HCT116 (cell line): ENCODE results near the gene TXNDC11. TPM values are rescaled to one million over a fixed set of nuclear protein-coding genes. Genes with fewer than 3 reads are reported as not detected.

Experiments
- ATAC-seq: fragments of 200-7000 bp; cut with Tn5 transposase; 2 replicates; pipeline ENCODE4 v1.9.1; 2020; ENCODE audit warnings: mild to moderate bottlenecking, moderate library complexity
- BruUV-seq: library from RNA; stranded (reverse); fragments of 400-500 nt; replicated peaks from 2 replicates; lab custom pipeline; 2021; lab: Mats Ljungman, UMichigan
- CTCF ChIA-PET: fragments of 300-600 bp; sonication (Branson Sonifier 250); formaldehyde crosslinking; loops from one replicate; lab custom pipeline; 2021; ENCODE audit warnings: antibody characterized with exemption; lab: Charles Lee
- POLR2A ChIA-PET: fragments of 300-600, 350-600 bp; sonication (Branson Sonifier 250); formaldehyde crosslinking; loops from one replicate; lab custom pipeline; 2021; ENCODE audit warnings: antibody characterized with exemption; lab: Charles Lee
- RAD21 ChIA-PET, 2 experiments: fragments of 300-600 bp; sonication (Branson Sonifier 250); formaldehyde crosslinking; loops; one replicate each; lab custom pipeline; 2023; ENCODE audit warnings: low total read pairs in 2 of 2; ENCODE audit not compliant: uncharacterized antibody in 2 of 2, unreplicated experiment in 2 of 2, low non-redundant PET in 1 of 2; lab: Charles Lee
- DNase-seq: peaks from one replicate; pipeline ENCODE4 v3.0.0-alpha.2; 2010; ENCODE audit warnings: low read depth, low spot score
- H2AFZ ChIP-seq: fragments of 200-600 bp; shearing (Covaris generic), sonication (generic); 2 replicates; pipeline ENCODE4 v1.6.1; 2017; ENCODE audit warnings: low read depth, mixed run types, mixed read lengths, antibody characterized with exemption, low read length; ENCODE audit not compliant: poor library complexity, severe bottlenecking
- H3K27ac ChIP-seq: 2 replicates; pipeline ENCODE4 v1.5.1; 2012; ENCODE audit warnings: low read depth, low read length
- H3K27me3 ChIP-seq: fragments of 200-600 bp; sonication (generic); 2 replicates; pipeline ENCODE4 v1.6.1; 2016; ENCODE audit warnings: mixed run types, low read length, mixed read lengths; ENCODE audit not compliant: insufficient read depth
- H3K36me3 ChIP-seq, 2 experiments: fragments of 200-500 bp in 1 of 2; fragments of 200-600 bp in 1 of 2; sonication (Bioruptor generic) in 1 of 2; sonication (generic) in 1 of 2; 2 replicates each; pipeline versions ENCODE4 v1.5.1 to v1.6.1; 2014 to 2016; ENCODE audit warnings: low read length in 2 of 2, inconsistent platforms in 1 of 2, mixed read lengths in 1 of 2, mixed run types in 1 of 2; ENCODE audit not compliant: insufficient read depth in 2 of 2, control insufficient read depth in 1 of 2
- H3K4me1 ChIP-seq, 2 experiments: fragments of 200-600 bp in 1 of 2; sonication (generic) in 1 of 2; 2 replicates each; pipeline versions ENCODE4 v1.5.1 to v1.6.1; 2012 to 2017; ENCODE audit warnings: low read length in 2 of 2, inconsistent platforms in 1 of 2, mild to moderate bottlenecking in 1 of 2, mixed read lengths in 1 of 2, mixed run types in 1 of 2, moderate library complexity in 1 of 2; ENCODE audit not compliant: insufficient read depth in 2 of 2, control insufficient read depth in 1 of 2
- H3K4me2 ChIP-seq: fragments of 200-600 bp; sonication (generic); 2 replicates; pipeline ENCODE4 v1.6.1; 2017; ENCODE audit warnings: mixed run types, low read length, mixed read lengths
- H3K4me3 ChIP-seq, 2 experiments: fragments of 200-600 bp in 1 of 2; sonication (generic) in 1 of 2; replicated peaks in 1 of 2; 2 replicates each; pipeline ENCODE4 v1.5.1; 2011 to 2016; ENCODE audit warnings: low read length in 2 of 2, control low read depth in 1 of 2, low read depth in 1 of 2, mild to moderate bottlenecking in 1 of 2, mixed read lengths in 1 of 2, mixed run types in 1 of 2
- H3K79me2 ChIP-seq: fragments of 200-600 bp; sonication (generic); 2 replicates; pipeline ENCODE4 v1.6.1; 2017; ENCODE audit warnings: mild to moderate bottlenecking, mixed run types, low read length, moderate library complexity, mixed read lengths; ENCODE audit not compliant: insufficient read depth
- H3K9ac ChIP-seq: fragments of 200-600 bp; sonication (generic); 2 replicates; pipeline ENCODE4 v1.6.1; 2016; ENCODE audit warnings: low read length, mixed read lengths
- H3K9me2 ChIP-seq: fragments of 200-600 bp; sonication (generic), shearing (Covaris generic); 2 replicates; pipeline ENCODE4 v1.6.1; 2017; ENCODE audit warnings: mixed run types, mild to moderate bottlenecking, moderate library complexity; ENCODE audit not compliant: insufficient read depth
- H3K9me3 ChIP-seq, 2 experiments: fragments of 200-500 bp in 1 of 2; fragments of 200-600 bp in 1 of 2; sonication (Bioruptor generic) in 1 of 2; sonication (generic) in 1 of 2; 2 replicates each; pipeline ENCODE4 v1.6.1; 2014 to 2017; ENCODE audit warnings: low read length in 2 of 2, mixed read lengths in 2 of 2, inconsistent platforms in 1 of 2, low read depth in 1 of 2, mild to moderate bottlenecking in 1 of 2, mixed run types in 1 of 2, moderate library complexity in 1 of 2; ENCODE audit not compliant: control insufficient read depth in 1 of 2, insufficient read depth in 1 of 2
- H4K20me1 ChIP-seq: fragments of 200-600 bp; sonication (generic), shearing (Covaris generic); 2 replicates; pipeline ENCODE4 v1.6.1; 2017; ENCODE audit warnings: mixed run types, mild to moderate bottlenecking, moderate library complexity; ENCODE audit not compliant: insufficient read depth
- CTCF ChIP-seq, 3 experiments: fragments of 200-600 bp in 1 of 3; sonication (generic) in 1 of 3; IDR thresholded peaks in 2 of 3; conservative IDR thresholded peaks in 1 of 3; 2 replicates each; pipeline ENCODE4 v1.5.1; 2012 to 2017; ENCODE audit warnings: low read depth in 2 of 3, low read length in 2 of 3, antibody characterized with exemption in 1 of 3, borderline replicate concordance in 1 of 3, control low read depth in 1 of 3, mild to moderate bottlenecking in 1 of 3, mixed read lengths in 1 of 3, mixed run types in 1 of 3, moderate library complexity in 1 of 3; ENCODE audit not compliant: insufficient read depth in 1 of 3
- EZH2 ChIP-seq: fragments of 200-600 bp; sonication (generic); IDR thresholded peaks from 2 replicates; pipeline ENCODE4 v1.6.1; 2017; ENCODE audit warnings: antibody characterized with exemption, mixed run types
- POLR2A ChIP-seq: IDR thresholded peaks from 2 replicates; pipeline ENCODE4 v1.7.0; 2011; ENCODE audit warnings: borderline replicate concordance; ENCODE audit not compliant: insufficient read depth, insufficient read length; ENCODE audit errors: extremely low read depth
- POLR2AphosphoS5 ChIP-seq: IDR thresholded peaks from 2 replicates; pipeline ENCODE4 v1.6.1; 2011; ENCODE audit warnings: mild to moderate bottlenecking, low read depth, low read length, moderate library complexity
- RAD21 ChIP-seq: IDR thresholded peaks from 2 replicates; pipeline ENCODE4 v1.6.1; 2012; ENCODE audit warnings: low read depth, mild to moderate bottlenecking
- SIN3A ChIP-seq: IDR thresholded peaks from 2 replicates; pipeline ENCODE4 v1.6.1; 2012; ENCODE audit warnings: low read depth
- SRF ChIP-seq: IDR thresholded peaks from 2 replicates; pipeline ENCODE4 v1.6.1; 2012; ENCODE audit warnings: low read depth
- ZNF274 ChIP-seq: fragments of 200-500 bp; sonication (Bioruptor generic); IDR thresholded peaks from 2 replicates; pipeline ENCODE4 v1.6.1; 2014; ENCODE audit warnings: mild to moderate bottlenecking, low read depth, low read length, inconsistent platforms
- intact Hi-C: fragments of 100-400 bp; cut with micrococcal nuclease; formaldehyde crosslinking; loops from 2 replicates; pipeline ENCODE4 v1.10.0; 2022
- total RNA-seq: library from RNA; stranded (reverse); gene quantifications from one replicate; pipeline ENCODE4 v1.2.1, GENCODE V29; 2021; ENCODE audit not compliant: unreplicated experiment
- TF ChIP-seq, protein P1 (sequence below): IDR thresholded peaks from 2 replicates; pipeline ENCODE4 v1.6.1; 2012

Gene TXNDC11
- total RNA-seq, 1 experiment from 2014 or later = 26.8 TPM

DNA sequence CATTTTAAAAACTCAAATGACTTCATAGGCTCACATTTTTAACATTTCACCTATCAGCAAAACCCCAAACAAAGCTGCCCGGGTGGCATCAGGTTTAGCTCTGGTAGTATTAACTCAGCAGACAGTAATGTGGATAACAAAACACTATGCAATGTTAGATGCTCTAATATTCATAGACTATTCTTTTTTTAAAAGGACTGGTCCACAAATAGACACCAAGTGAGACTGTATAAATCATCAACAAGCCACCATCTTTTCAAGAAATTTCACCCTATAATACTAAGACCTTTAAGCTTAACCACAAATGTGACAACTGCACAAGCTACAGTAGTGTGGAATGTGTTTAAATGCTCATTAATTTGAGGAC lies 54.2 kb downstream of the TXNDC11 start (continued):
- no peak for TF ChIP-seq CTCF (IDR thresholded peaks at IDR 0.05 in 2 of 3, conservative IDR thresholded peaks at IDR 0.05 in 1 of 3; ENCODE audit: borderline replicate concordance in 1 of 3, insufficient read depth in 1 of 3, low read depth in 2 of 3, low read length in 2 of 3)
- no peak for TF ChIP-seq RAD21
- TF ChIP-seq ZNF274 = no peak
- no peak for TF ChIP-seq SIN3A
- TF ChIP-seq POLR2AphosphoS5 = no peak
- TF ChIP-seq, protein P1, sequence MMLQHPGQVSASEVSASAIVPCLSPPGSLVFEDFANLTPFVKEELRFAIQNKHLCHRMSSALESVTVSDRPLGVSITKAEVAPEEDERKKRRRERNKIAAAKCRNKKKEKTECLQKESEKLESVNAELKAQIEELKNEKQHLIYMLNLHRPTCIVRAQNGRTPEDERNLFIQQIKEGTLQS = no peak
- no peak for TF ChIP-seq EZH2
- TF ChIP-seq POLR2A = no peak

DNA sequence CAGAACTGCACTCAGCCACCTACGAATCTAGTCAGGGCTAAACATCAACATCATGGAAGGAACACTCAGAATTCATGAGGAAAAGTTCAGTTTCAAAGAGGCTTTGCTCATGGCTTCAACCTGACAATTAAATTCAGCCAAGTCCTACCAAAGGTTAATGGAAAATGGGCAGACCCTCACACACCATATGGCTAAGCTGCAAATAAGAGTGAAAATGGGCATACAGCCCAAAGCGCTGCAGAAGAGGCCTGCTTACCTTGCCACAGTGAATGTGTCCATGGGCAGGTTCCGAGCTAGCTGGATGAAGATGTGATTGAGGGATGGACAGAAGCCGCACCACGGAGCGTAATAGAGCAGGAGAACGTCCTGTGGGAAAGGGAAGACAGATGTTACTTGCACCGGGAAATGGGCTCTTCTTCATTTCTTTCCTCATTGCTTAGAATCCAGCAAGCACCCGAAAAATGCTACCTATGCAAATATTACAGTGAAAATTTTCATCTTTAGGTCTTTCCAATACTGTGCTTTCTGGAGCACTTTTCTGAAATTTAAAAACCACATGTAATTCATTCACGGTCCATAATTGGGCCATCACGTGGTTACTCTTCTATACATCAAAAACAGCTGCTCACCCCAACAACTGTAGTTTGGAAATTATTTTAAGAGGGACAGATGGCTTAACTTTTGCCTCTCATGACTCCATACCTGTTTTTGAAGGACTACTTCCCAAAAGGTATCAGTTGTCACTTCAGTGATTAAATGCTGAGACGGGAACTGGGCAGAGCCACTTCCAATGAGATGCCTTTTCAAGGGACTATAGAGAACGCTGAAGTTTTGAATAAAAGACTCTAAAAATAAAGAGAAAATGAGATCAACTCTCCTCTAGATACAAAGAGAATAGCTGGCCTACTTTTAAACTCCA lies 54.8 kb downstream of the TXNDC11 start:
- H4K20me1 ChIP-seq = no peaks in the 10 kb centered on the region
- intact Hi-C loops = no loop called here
- H2AFZ ChIP-seq = no peak overlapping the region
- ChIA-PET RAD21 (no interaction called here), POLR2A (no interaction called here), CTCF (interaction anchor here (0.9 to 1.3 kb wide), 2 partner anchors 47 to 156 kb away, joined by 3 read pairs; no protein-coding TSS in a partner anchor)
- no peaks in the 10 kb centered on the region for H3K9me3 ChIP-seq
- no peak overlapping the region for H3K27ac ChIP-seq
- no peaks in the 10 kb centered on the region for H3K9me2 ChIP-seq
- DNase-seq (no peak), ATAC-seq (no peak)
- H3K4me2 ChIP-seq = no peak overlapping the region
- H3K4me3 ChIP-seq = no peak overlapping the region
- H3K36me3 ChIP-seq = peaks cover 33 to 36% of the 10 kb centered on the region in 2 experiments
- H3K9ac ChIP-seq = no peak overlapping the region
- no TSS peak for BruUV-seq
- TF ChIP-seq SRF = no peak
- TF ChIP-seq, protein P1 = no peak
- H3K4me1 ChIP-seq = no peaks in the 10 kb centered on the region
- H3K79me2 ChIP-seq = 0 out of 2 replicates have a peak, but pooled peaks cover 3% of the 10 kb centered on the region
- H3K27me3 ChIP-seq = no peaks in the 10 kb centered on the region
